GM21737 (cell line): ENCODE measurements around the gene OR10A3.

Experiments used
- ATAC-seq: cut with Tn5 transposase; IDR thresholded peaks from one replicate; pipeline ENCODE4 v1.9.1; 2021; ENCODE audit warnings: mild to moderate bottlenecking, moderate library complexity; ENCODE audit not compliant: unreplicated experiment

The OR10A3 gene

GRCh38 chr11:7894251-7894650 lies 47.3 kb downstream of the OR10A3 start:
- ATAC-seq, result no peak

- ATAC-seq, result no peak
Measured at GRCh38 chr11:7893796-7894195, 47.7 kb downstream of the OR10A3 start.

- ATAC-seq, result peak; percentile 48
Measured at GRCh38 chr11:7892840-7893254, 48.7 kb downstream of the OR10A3 start.

- ATAC-seq, result peak; percentile 47
Measured at GRCh38 chr11:7892059-7892699, 49.3 kb downstream of the OR10A3 start.

- ATAC-seq, result no peak
Measured at GRCh38 chr11:7890417-7891172, 50.9 kb downstream of the OR10A3 start.

GRCh38 chr11:7889985-7890384 lies 51.5 kb downstream of the OR10A3 start:
- ATAC-seq, result no peak
